IMR-90 (cell line): ENCODE data around the gene ITPR2. TPM values are rescaled to one million over a fixed set of nuclear protein-coding genes. Genes with fewer than 3 reads are reported as not detected.

Experiments
- ATAC-seq: fragments of 200-7000 bp; cut with Tn5 transposase; 2 replicates; pipeline ENCODE4 v1.9.1; 2020; ENCODE audit warnings: low read depth, mild to moderate bottlenecking, moderate library complexity
- BruUV-seq: library from RNA; stranded (reverse); fragments of 400-500 nt; replicated peaks from 2 replicates; lab custom pipeline; 2021; lab: Mats Ljungman, UMichigan
- CTCF ChIA-PET: fragments of 300-600 bp; formaldehyde crosslinking; extraction: SDS; loops from one replicate; lab custom pipeline; 2021; ENCODE audit warnings: antibody characterized with exemption; lab: Yijun Ruan, JAX
- POLR2A ChIA-PET: fragments of 300-600 bp; sonication (Branson Sonifier 250); formaldehyde crosslinking; loops from one replicate; lab custom pipeline; 2022; ENCODE audit warnings: antibody characterized with exemption; ENCODE audit not compliant: unreplicated experiment; lab: Charles Lee
- DNase-seq: peaks from one replicate; pipeline ENCODE4 v3.0.0; 2013
- H2AFZ ChIP-seq: replicated peaks from 2 replicates; pipeline ENCODE3; 2013; ENCODE audit warnings: low read length, mild to moderate bottlenecking; ENCODE audit not compliant: poor library complexity
- H2AK5ac ChIP-seq: 2 replicates; pipeline ENCODE4 v1.6.1; 2013; ENCODE audit warnings: low read depth, low read length, inconsistent platforms
- H2AK9ac ChIP-seq: replicated peaks from 2 replicates; pipeline ENCODE3; 2013; ENCODE audit warnings: mild to moderate bottlenecking, low read depth, low read length, moderate library complexity; ENCODE audit not compliant: poor library complexity
- H2BK120ac ChIP-seq: 2 replicates; pipeline ENCODE4 v1.6.1; 2013; ENCODE audit warnings: low read depth, low read length, inconsistent platforms
- H2BK15ac ChIP-seq: 3 replicates; pipeline ENCODE4 v1.6.1; 2013; ENCODE audit warnings: low read depth, low read length, inconsistent platforms
- H2BK20ac ChIP-seq: 2 replicates; pipeline ENCODE4 v1.6.1; 2013; ENCODE audit warnings: low read depth, mild to moderate bottlenecking, inconsistent platforms, low read length, moderate library complexity
- H2BK5ac ChIP-seq: 2 replicates; pipeline ENCODE4 v1.6.1; 2013; ENCODE audit warnings: mild to moderate bottlenecking, low read depth, low read length, inconsistent platforms; ENCODE audit not compliant: poor library complexity, severe bottlenecking
- H3K14ac ChIP-seq: replicated peaks from 2 replicates; pipeline ENCODE4 v1.6.1; 2013; ENCODE audit warnings: low read depth, low read length, inconsistent platforms
- H3K18ac ChIP-seq: 2 replicates; pipeline ENCODE4 v1.6.1; 2013; ENCODE audit warnings: low read depth, low read length, control low read depth
- H3K23ac ChIP-seq: 2 replicates; pipeline ENCODE4 v1.6.1; 2013; ENCODE audit warnings: low read depth, low read length, inconsistent platforms
- H3K27ac ChIP-seq: 2 replicates; pipeline ENCODE4 v1.5.1; 2013; ENCODE audit warnings: mild to moderate bottlenecking, control low read depth, low read length; ENCODE audit not compliant: insufficient read depth
- H3K27me3 ChIP-seq: 2 replicates; pipeline ENCODE4 v1.6.1; 2013; ENCODE audit warnings: low read length; ENCODE audit not compliant: control insufficient read depth, insufficient read depth
- H3K36me3 ChIP-seq: 2 replicates; pipeline ENCODE4 v1.6.1; 2013; ENCODE audit warnings: low read length, mixed read lengths; ENCODE audit not compliant: control insufficient read depth, insufficient read depth
- H3K4ac ChIP-seq: 2 replicates; pipeline ENCODE4 v1.6.1; 2013; ENCODE audit warnings: low read depth, low read length, inconsistent platforms
- H3K4me1 ChIP-seq: 2 replicates; pipeline ENCODE4 v1.6.1; 2013; ENCODE audit warnings: low read length, mixed read lengths; ENCODE audit not compliant: control insufficient read depth, insufficient read depth
- H3K4me2 ChIP-seq: 2 replicates; pipeline ENCODE4 v1.6.1; 2013; ENCODE audit warnings: low read depth, mild to moderate bottlenecking, control low read depth, low read length, moderate library complexity
- H3K4me3 ChIP-seq: 2 replicates; pipeline ENCODE4 v1.5.1; 2013; ENCODE audit warnings: low read depth, mild to moderate bottlenecking, control low read depth, low read length, moderate library complexity; ENCODE audit not compliant: insufficient read depth
- H3K56ac ChIP-seq: 2 replicates; pipeline ENCODE4 v1.6.1; 2013; ENCODE audit warnings: low read length, inconsistent platforms; ENCODE audit not compliant: insufficient read depth; ENCODE audit errors: extremely low read depth
- H3K79me1 ChIP-seq, 2 experiments: 2 replicates each; pipeline ENCODE4 v1.6.1; 2013; ENCODE audit warnings: low read length in 2 of 2, inconsistent platforms in 1 of 2, low read depth in 1 of 2
- H3K9ac ChIP-seq: 2 replicates; pipeline ENCODE4 v1.6.1; 2013; ENCODE audit warnings: low read depth, low read length, control low read depth
- H3K9me1 ChIP-seq: 2 replicates; pipeline ENCODE4 v1.6.1; 2013; ENCODE audit warnings: low read length, inconsistent platforms; ENCODE audit not compliant: insufficient read depth
- H3K9me3 ChIP-seq: 2 replicates; pipeline ENCODE4 v1.6.1; 2013; ENCODE audit warnings: low read length; ENCODE audit not compliant: control insufficient read depth, insufficient read depth
- H4K20me1 ChIP-seq: 2 replicates; pipeline ENCODE4 v1.6.1; 2013; ENCODE audit warnings: low read length, inconsistent platforms; ENCODE audit not compliant: insufficient read depth
- H4K5ac ChIP-seq: 2 replicates; pipeline ENCODE4 v1.6.1; 2013; ENCODE audit warnings: mild to moderate bottlenecking, low read depth, low read length, control low read depth
- H4K8ac ChIP-seq, 2 experiments: 2 replicates each; pipeline ENCODE4 v1.6.1; 2013; ENCODE audit warnings: low read depth in 2 of 2, low read length in 2 of 2, control low read depth in 1 of 2, inconsistent platforms in 1 of 2
- H4K91ac ChIP-seq: 2 replicates; pipeline ENCODE4 v1.6.1; 2013; ENCODE audit warnings: low read depth, low read length, inconsistent platforms; ENCODE audit not compliant: insufficient read depth
- BHLHE40 ChIP-seq: fragments of 150-350 bp; IDR thresholded peaks from 2 replicates; pipeline ENCODE4 v1.6.1; 2016; ENCODE audit warnings: mild to moderate bottlenecking, low read depth, low read length
- CEBPB ChIP-seq: IDR thresholded peaks from 2 replicates; pipeline ENCODE4 v1.6.1; 2012; ENCODE audit warnings: low read depth, low read length, improper control_type of control experiment
- CHD1 ChIP-seq: IDR thresholded peaks from 2 replicates; pipeline ENCODE4 v1.6.1; 2012; ENCODE audit warnings: low read depth, low read length, improper control_type of control experiment
- CTCF ChIP-seq: conservative IDR thresholded peaks from 2 replicates; pipeline ENCODE4 v1.5.1; 2012; ENCODE audit warnings: mild to moderate bottlenecking, low read depth, low read length, improper control_type of control experiment
- FOS ChIP-seq: fragments of 150-350 bp; IDR thresholded peaks from 2 replicates; pipeline ENCODE4 v1.6.1; 2016; ENCODE audit warnings: low read depth, low read length
- MAFK ChIP-seq: IDR thresholded peaks from 2 replicates; pipeline ENCODE4 v1.6.1; 2012; ENCODE audit warnings: low read depth, low read length, improper control_type of control experiment
- MAZ ChIP-seq: IDR thresholded peaks from 2 replicates; pipeline ENCODE4 v1.6.1; 2012; ENCODE audit warnings: low read depth, mild to moderate bottlenecking, low read length, improper control_type of control experiment, moderate library complexity, borderline replicate concordance
- MXI1 ChIP-seq: IDR thresholded peaks from 2 replicates; pipeline ENCODE4 v1.6.1; 2012; ENCODE audit warnings: low read depth, mild to moderate bottlenecking, low read length, moderate library complexity, borderline replicate concordance
- RAD21 ChIP-seq: IDR thresholded peaks from 2 replicates; pipeline ENCODE4 v1.6.1; 2012; ENCODE audit warnings: low read length, improper control_type of control experiment
- RCOR1 ChIP-seq: IDR thresholded peaks from 2 replicates; pipeline ENCODE4 v1.6.1; 2012; ENCODE audit warnings: mild to moderate bottlenecking, low read length, improper control_type of control experiment; ENCODE audit not compliant: insufficient replicate concordance
- RFX5 ChIP-seq: IDR thresholded peaks from 2 replicates; pipeline ENCODE4 v1.8.0; 2012; ENCODE audit warnings: low read depth, mild to moderate bottlenecking, low read length, moderate library complexity
- SMC3 ChIP-seq: fragments of 150-350 bp; IDR thresholded peaks from 2 replicates; pipeline ENCODE4 v1.6.1; 2016; ENCODE audit warnings: low read depth, mild to moderate bottlenecking, antibody characterized with exemption, low read length, moderate library complexity
- USF2 ChIP-seq: fragments of 150-350 bp; IDR thresholded peaks from 2 replicates; pipeline ENCODE4 v1.6.1; 2017; ENCODE audit warnings: mild to moderate bottlenecking, antibody characterized with exemption, low read length, low read depth
- WGBS, 2 experiments: methylation state at CpG; one replicate each; pipeline versions ENCODE4 v1.1.5 to v1.1.7; 2013; ENCODE audit warnings: missing lambda C conversion rate in 2 of 2; ENCODE audit not compliant: insufficient read length in 1 of 2; ENCODE audit errors: extremely low coverage in 2 of 2; 5-methylcytosine and 5-hydroxymethylcytosine counted together
- dilution Hi-C: fragments of 300-500 bp; cut with HindIII; formaldehyde crosslinking; loops from one replicate; pipeline ENCODE4 v1.14.3; 2018; ENCODE audit warnings: low sequenced_read_pairs; ENCODE audit not compliant: unreplicated experiment
- in situ Hi-C: fragments of 300-500 bp; cut with MboI; formaldehyde crosslinking; loops from 3 replicates; pipeline ENCODE4 v1.14.3; 2019; ENCODE audit warnings: low sequenced_read_pairs, inconsistent platforms, mixed read lengths
- intact Hi-C: fragments of 100-400 bp; cut with micrococcal nuclease; formaldehyde crosslinking; loops from 2 replicates; pipeline ENCODE4 v1.10.0; 2022
- polyA plus RNA-seq, 3 experiments: library from polyadenylated mRNA; depleted of rRNA; stranded (reverse); fragments of >200 nt; gene quantifications; 2 replicates each; pipeline ENCODE4 v1.2.3, GENCODE V29; 2012; ENCODE audit warnings: low replicate concordance in 1 of 3
- total RNA-seq: library from RNA; depleted of rRNA; stranded (reverse); fragments of >200 nt; gene quantifications from 2 replicates; pipeline ENCODE4 v1.2.3, GENCODE V29; 2012

Gene ITPR2
- total and polyA plus RNA-seq, 2 of the 4 experiments (the other 2 are of a cell fraction) = 1.2 to 9.0 TPM

- TF ChIP-seq RCOR1 (no peak), MAZ (no peak), SMC3 (no peak), FOS (no peak), CHD1 (no peak), BHLHE40 (no peak), CEBPB (no peak)
These were observed 497.3 kb downstream of the ITPR2 start (continued) for GRCh38 chr12:26335651-26336050.

GRCh38 chr12:26334621-26335124 is 498.3 kb downstream of the ITPR2 start:
- CTCF ChIA-PET = no interaction called here
- no TSS peak for BruUV-seq
- ATAC-seq = no peak

More at GRCh38 chr12:26334621-26335124, 498.3 kb downstream of the ITPR2 start:
- H3K79me1 ChIP-seq = no peaks in the 10 kb centered on the region
- peaks cover 2% of the 10 kb centered on the region; the same call in 1 of the 2 replicates for H3K4me1 ChIP-seq
- peaks cover 7% of the 10 kb centered on the region; the same call in 1 of the 2 replicates for H3K9me1 ChIP-seq
- no peak for DNase-seq
- no peak overlapping the region for H2AFZ ChIP-seq
- POLR2A ChIA-PET = no interaction called here
- no peak overlapping the region for H4K5ac ChIP-seq
- H3K56ac ChIP-seq = no peak overlapping the region
- H4K91ac ChIP-seq = no peak overlapping the region
- no peak overlapping the region for H2BK120ac ChIP-seq
- no peak overlapping the region for H2BK20ac ChIP-seq
- H3K4me3 ChIP-seq = no peak overlapping the region
- H2BK15ac ChIP-seq = no peak overlapping the region
- H4K20me1 ChIP-seq = no peaks in the 10 kb centered on the region
- no peak overlapping the region for H3K4me2 ChIP-seq
- no peak overlapping the region for H3K18ac ChIP-seq
- H2AK5ac ChIP-seq = no peak overlapping the region
- no peak overlapping the region for H4K8ac ChIP-seq
- no peak overlapping the region for H3K4ac ChIP-seq
- no peak overlapping the region for H3K14ac ChIP-seq
- WGBS, 2 experiments = 100% methylated on average over 3 of the region's 6 CpGs; no CpG with 5 or more reads in 1 of the 2 experiments
- intact Hi-C loops (no loop called here), in situ Hi-C loops (no loop called here), dilution Hi-C loops (no loop called here)
- H2BK5ac ChIP-seq = no peak overlapping the region
- H3K9me3 ChIP-seq = no peaks in the 10 kb centered on the region
- no peak for TF ChIP-seq RFX5
- no peak for TF ChIP-seq CTCF
- no peak for TF ChIP-seq RCOR1
- TF ChIP-seq CHD1 = no peak
- TF ChIP-seq RAD21 = no peak
- no peak for TF ChIP-seq MXI1
- no peak for TF ChIP-seq CEBPB
- TF ChIP-seq MAZ = no peak
- no peak for TF ChIP-seq USF2
- no peak for TF ChIP-seq MAFK
- no peak for TF ChIP-seq FOS
- H3K27me3 ChIP-seq = no peaks in the 10 kb centered on the region
- H3K36me3 ChIP-seq = no peaks in the 10 kb centered on the region
- H3K23ac ChIP-seq = no peak overlapping the region
- H3K9ac ChIP-seq = no peak overlapping the region
- H3K27ac ChIP-seq = no peak overlapping the region
- H2AK9ac ChIP-seq = no peak overlapping the region
